Measurements from ENCODE around the gene CPHXL2.

Gene CPHXL2

DNA sequence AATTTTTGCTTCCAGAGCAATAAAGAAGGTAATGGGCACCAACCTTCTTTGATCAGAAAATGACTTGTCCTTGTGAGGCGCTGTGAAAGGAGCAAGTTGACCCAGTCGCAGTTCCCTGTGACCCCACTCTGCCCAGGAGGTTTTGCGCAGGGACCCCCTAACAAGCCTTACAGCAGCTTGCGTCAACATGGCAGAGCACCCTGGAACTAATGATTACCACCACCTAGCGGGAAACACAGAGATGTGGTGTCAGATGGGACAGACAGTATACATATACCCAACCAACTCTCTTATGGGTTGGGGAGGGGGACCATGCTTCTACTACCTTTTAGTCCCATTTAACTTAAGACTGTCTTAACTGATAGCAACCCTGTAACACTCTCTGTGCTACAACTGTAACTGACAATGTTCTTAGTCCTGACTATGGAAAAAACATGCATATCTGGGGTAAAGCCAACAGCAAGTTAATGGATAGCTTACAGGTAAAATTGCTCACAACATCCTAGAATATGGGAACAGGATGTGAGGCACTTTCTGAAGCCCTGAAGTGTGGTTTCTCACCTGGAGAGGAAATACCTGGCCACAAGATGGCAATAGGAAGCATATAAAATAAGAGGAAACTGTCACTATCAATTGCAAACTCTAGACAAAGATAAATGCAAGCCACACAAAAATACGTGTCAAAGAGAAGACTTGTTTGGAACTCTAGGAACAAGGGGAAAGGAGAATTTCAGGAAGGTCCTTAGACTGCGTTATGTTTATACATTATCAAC is 32.4 kb downstream of the CPHXL2 start:
- DNase-seq (ENCODE audit: low read depth in 3 of 3), result no peak

- DNase-seq (ENCODE audit: low read depth in 3 of 3), result no peak
Measured at GRCh38 chr16:75640598-75640997, 36.2 kb downstream of the CPHXL2 start.

GRCh38 chr16:75635036-75635435 is 41.8 kb downstream of the CPHXL2 start:
- DNase-seq (ENCODE audit: low read depth in 3 of 3), result no peak

- DNase-seq (ENCODE audit: low read depth in 3 of 3), result no peak
Measured at GRCh38 chr16:75632857-75633256, 44.0 kb downstream of the CPHXL2 start.

DNA sequence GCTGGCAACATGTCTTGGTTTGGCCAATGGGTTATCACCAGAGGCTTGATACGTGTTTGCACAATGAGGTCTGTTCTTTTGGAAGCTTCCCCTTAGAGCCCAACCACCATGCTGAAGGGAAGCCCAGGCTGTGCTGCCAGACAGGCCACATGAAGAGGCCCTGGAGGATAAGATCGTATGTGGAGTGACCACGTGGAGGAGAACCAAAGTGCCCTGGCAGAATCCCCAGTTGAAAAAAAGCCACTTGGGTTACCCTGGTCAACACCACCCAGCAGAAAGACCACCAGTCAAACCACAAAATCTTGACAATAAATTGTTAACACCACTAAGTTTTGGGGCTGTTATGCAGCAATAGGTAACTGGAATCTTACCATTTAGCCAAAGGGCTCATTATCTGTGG is 46.8 kb downstream of the CPHXL2 start:
- no peak for DNase-seq (ENCODE audit: low read depth in 3 of 3)

- no peak for DNase-seq (ENCODE audit: low read depth in 3 of 3)
Measured at GRCh38 chr16:75629132-75629531, 47.7 kb downstream of the CPHXL2 start.

GRCh38 chr16:75628351-75628750 is 48.5 kb downstream of the CPHXL2 start:
- DNase-seq (ENCODE audit: low read depth in 3 of 3), result no peak

DNA sequence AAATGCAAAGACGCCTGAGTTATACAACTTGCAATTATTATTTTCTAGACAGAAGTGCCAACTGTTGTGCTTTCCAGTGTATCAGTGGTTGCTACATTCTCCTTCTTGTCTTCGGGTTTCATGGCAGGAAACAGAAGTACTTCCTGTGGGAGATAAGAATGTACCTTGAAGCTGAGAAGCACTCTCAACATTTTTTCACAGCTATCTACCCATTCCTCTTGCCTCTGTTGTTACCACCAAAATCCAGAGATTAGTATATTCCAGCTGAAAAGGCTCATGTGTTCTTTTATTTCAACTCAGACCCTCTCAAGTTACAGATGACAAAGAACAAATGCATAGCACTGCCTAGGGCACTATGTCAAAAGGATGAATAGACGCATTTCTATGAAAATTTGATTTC is 49.0 kb downstream of the CPHXL2 start:
- no peak for DNase-seq (ENCODE audit: low read depth in 3 of 3)

- DNase-seq (ENCODE audit: low read depth in 3 of 3), result no peak
Measured at GRCh38 chr16:75626806-75627205, 50.0 kb downstream of the CPHXL2 start.

- DNase-seq (ENCODE audit: low read depth in 3 of 3), result no peak
Measured at GRCh38 chr16:75624921-75625334, 51.9 kb downstream of the CPHXL2 start.

DNA sequence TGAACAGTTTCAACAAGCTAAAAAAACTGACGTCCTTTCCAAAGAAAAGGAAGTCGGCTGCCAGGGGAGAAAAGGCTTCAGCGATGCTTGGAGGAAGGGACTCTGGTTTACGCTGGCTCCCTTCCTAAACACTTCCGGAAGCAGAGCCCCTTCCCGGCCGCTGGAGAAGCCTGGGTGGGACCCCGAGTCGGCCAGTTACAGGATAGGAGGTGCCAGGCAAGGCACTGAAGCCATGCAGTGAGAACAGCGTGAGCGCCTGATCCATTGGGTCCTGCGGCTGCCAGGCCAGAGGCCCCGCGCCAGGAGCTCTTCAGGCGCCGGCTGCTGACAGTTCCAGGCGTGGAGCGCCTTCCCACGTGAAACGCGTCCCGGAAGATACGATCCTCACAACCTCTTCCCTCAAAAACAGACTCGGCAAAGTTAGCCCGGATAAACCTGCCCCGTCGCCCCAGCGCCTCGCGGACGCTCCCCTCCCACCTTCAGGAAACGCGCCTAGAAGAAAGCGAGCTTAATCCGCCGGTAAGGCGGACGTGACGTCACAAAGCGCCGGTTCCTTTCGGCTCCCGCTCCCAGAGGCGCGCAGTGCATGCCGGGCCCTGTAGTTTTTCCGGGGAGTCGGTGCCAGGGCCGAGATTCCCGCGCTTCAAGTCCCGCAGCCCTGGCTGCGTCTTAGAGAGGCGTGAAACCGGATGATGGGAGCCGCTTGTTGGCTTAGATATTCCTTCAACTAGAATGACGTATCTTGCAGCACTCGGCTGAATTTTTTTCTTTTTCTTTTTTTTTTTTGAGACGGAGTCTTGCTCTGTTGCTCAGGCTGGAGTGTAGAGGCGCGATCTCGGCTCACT is 53.8 kb downstream of the CPHXL2 start, which contains the start of gene ADAT1:
TSS of gene ADAT1 (minus strand) at position 521 of the 845 bp plus-strand sequence. CDS start 2,482 bp downstream, outside the sequence.
- peak; percentile 90 to 94 (median 93) for DNase-seq (ENCODE audit: low read depth in 3 of 3)

GRCh38 chr16:75621170-75621477 is 55.7 kb downstream of the CPHXL2 start:
- DNase-seq (ENCODE audit: low read depth in 3 of 3), result no peak

DNA sequence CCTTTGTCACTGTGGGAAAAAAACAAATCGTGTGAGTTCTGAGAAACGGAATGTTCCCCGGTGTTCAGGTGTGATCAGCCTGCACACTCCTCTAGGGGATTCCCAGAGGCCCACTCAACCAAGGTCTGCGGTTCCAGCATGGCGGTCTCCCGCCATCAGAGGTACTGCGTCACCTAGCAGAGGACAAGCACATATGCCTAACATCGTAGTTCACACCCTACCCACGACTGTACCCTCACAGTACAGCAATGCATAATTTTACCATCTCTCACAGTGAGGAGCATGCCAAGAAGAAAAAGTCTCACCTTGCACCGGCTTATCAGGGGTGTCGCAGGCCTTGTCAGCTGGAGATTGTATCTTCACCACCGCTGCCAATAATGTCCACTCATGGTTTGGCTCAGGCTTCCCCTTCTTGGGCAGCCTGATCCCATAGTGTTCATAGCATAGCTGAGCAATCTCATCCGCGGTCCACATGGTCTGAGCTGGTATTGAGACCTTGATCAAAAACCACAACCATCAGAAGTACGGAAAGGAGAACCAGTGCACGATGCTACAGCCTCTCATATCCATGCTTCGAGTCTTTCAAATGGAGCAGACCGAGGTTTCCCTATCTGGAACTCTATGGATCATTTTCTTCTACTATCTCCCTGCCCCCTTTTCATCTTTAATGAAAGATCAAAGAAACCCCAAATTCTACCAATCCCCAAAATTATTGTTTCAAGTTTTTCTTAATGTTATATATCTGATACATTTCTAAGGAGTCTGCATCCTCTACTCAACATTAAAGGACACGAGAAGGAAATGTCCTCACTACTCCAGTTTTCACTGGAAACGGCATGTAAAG is 56.3 kb downstream of the CPHXL2 start:
- DNase-seq (ENCODE audit: low read depth in 3 of 3), result no peak

DNA sequence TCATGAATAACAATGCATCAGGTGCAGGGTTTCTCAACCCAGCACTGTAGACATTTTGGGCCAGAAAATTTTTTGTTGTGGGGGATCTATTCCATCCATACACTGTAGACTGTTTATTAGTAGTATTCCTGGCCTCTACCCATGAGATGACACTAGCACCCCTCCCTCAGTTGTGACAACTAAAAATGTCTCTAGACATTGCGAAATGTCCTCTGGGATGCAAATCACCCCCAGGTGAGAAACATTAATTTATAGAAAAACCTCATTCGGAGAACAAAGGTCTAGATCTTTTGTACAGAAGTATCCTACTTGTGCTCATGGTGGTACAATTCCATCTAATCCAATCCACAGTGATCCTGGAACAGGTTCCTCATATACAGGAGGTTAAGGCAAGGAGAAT is 58.0 kb downstream of the CPHXL2 start:
- no peak for DNase-seq (ENCODE audit: low read depth in 3 of 3)

- no peak for DNase-seq (ENCODE audit: low read depth in 3 of 3)
Measured at GRCh38 chr16:75617121-75617520, 59.7 kb downstream of the CPHXL2 start.

- no peak for DNase-seq (ENCODE audit: low read depth in 3 of 3)
Measured at GRCh38 chr16:75616521-75617010, 60.2 kb downstream of the CPHXL2 start.

- DNase-seq (ENCODE audit: low read depth in 3 of 3), result no peak
Measured at GRCh38 chr16:75615619-75616018, 61.2 kb downstream of the CPHXL2 start.

GRCh38 chr16:75614066-75614897 is 62.5 kb downstream of the CPHXL2 start:
- no peak for DNase-seq (ENCODE audit: low read depth in 3 of 3)

Measured in stimulated activated CD4-positive, alpha-beta T cell treated with anti-CD3 and anti-CD28 coated beads, TNF-alpha, amount 100 ng/mL, for 4 hours (primary cell).